Endothelial cell of hepatic sinusoid (primary cell): ENCODE data around the gene GPR135.

Experiments
- in situ Hi-C: cut with HindIII; loops from 2 replicates; pipeline ENCODE4 v1.10.0; 2017; ENCODE audit warnings: low sequenced_read_pairs

GPR135 gene

DNA sequence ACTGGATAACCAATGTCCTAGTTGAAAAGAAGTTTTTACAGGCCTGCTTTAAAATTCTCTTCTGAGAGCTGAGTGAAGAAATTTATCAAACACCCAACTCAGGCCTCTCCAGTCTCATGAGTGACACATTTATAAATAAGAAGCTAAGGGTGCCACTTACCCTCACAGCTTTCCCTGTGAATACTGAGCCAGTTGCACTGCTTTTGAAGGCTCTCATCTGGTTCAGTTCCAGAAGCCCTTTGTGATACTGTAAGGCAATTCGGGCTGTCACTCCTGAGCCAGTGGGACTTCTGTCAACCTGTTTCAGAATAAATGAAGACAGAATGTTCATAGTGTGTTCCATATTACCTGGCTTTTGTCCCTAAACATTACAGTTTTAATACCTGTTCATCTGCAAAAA is 10.5 kb upstream of the GPR135 start:
- in situ Hi-C loops, result no loop called here

DNA sequence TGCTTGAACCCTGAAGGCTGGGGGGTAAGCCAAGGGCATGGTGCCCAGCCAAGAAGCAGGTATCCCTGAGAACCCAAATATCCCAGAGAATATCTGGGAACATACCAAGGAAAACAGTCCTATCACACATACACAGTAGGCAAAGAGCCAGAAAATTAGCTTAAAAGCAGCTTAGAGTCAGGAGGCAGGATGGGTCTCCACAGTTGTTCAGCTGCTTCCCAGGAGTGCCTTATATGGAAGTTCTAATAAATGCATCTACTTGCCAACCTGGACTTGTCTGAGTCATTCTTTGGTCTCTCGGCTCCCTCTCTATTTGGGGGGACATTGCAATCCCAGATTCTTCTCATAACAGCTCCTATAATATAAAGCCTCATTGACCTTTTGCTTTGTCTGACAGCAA is 9.0 kb upstream of the GPR135 start:
- in situ Hi-C loops, result no loop called here

DNA sequence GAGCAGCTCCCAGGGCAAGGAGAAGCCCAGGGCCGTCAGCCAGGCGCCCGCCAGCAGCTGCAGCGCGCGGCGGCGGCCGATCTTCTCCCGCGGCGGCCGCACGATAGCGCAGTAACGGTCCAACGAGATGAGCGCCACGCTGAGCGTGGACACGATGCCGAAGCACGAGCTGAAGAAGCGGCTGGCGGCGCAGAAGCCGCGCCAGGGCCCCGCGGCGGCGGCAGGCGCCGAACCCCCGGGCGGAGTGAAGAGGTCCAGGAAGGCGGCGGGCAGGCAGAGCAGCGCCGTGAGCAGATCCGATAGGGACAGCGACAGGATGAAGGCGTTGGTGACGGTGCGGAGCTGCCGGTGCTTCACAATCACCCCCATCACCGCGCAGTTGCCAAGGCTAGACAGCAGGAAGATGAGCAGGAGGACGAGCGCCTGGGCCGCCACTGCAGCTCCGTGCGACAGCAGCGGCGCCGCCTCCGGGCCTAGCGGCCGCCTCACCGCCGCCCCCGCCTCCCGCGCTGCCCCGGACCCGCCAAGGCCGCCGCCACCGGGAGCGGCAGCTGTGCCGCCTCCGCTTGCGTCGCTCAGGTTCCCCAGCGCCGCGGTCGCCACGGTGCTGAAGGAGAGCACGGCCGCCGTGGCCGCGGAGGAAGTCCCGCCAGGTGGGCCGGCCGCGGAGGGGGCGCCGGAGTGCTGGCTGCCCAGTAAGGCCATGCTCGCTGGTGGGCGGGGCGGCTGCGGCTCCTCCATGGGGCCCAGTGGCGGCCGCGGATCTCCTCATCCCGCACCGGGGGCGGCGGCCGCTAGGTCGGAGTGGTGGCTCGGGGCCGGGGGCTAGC is 479 bp downstream of the GPR135 start:
- in situ Hi-C loops, result no loop called here

DNA sequence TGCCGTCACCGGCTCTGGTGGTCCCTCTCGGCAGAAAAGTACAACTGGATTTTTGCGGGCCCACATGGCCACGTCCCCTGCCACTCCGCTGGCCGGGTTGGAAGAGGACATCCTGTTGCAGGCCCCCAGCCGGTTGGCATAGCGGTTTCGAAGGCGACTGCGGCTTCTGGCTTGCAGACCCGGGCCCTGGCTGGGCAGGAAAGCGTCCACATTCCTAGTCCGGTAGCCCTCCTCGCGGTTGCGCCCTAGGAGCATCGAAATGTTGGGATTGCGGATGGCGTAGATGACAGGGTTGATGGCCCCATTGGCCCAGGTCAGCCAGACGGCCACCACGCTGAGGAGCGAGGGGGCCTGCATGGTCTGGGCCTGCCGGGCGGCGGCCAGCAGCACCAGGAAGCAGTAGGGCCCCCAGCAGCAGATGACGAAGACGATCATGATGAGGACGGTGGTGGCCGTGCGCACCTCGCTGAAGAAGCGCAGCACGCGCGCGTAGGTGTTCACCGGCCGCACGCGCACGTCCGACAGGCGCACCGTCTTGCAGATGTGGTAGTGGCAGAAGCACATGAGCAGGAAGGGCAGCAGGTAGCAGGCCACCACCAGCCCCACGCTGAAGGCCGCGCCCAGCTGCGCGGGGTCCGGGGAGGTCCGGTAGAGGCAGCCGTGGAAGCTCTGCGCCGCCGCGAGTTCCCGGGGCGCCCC is 1.2 kb downstream of the GPR135 start:
- in situ Hi-C loops, result no loop called here

DNA sequence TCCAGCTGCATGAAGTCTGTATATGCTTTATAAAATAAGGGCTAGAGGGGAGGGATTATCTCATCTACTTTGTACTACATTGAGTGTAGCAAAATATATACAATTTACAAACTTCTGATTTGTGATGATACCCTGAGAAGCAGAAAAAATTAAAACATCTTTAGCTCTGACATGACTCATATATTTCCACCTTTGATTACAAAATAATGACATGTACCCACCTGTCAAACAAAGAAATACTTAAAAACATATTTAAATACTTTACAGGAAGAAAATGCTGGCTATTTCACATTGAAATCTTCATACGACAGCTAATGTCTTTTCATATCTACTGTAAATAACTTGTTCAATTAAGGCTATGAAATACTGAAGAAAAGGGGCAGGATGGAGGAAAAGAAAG is 3.3 kb downstream of the GPR135 start:
- in situ Hi-C loops, result no loop called here

DNA sequence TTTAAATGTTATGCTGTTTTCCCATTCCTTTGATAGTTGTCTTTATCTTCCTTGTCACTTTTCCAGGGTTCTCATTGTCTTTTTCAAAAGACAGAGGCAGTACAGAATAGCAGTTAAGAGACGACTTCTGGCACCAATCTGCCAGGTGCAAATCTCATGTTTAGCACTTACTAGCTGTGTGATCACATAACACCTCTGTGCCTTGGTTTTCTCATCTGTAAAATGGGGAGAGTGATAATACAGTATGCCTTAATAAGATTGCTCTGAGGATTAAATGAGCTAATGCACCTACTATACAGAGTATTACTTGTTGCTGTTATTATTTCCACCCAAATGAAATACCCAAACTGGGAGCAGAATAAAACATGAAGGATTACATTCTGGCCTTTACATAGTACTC is 4.8 kb downstream of the GPR135 start:
- in situ Hi-C loops, result no loop called here

DNA sequence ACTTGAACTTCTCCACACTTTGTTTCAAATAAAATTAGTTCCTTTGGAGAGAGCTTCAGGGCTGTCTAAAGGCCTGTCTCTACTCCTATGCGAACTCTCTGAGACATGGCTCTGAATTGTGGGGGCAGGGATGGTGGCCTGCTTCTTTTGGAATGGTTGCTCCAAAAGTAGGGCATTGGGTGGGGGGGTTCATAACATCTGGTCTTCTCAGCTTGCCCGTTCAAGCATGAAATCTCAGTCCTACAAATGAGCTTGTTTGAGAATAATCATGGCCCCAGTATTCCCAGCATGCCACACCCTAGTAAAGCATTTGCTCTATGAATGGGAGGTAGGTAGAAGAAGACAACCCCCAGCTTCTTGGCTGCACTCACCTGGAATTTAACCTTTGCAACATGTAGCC is 6.7 kb downstream of the GPR135 start:
- in situ Hi-C loops, result no loop called here

DNA sequence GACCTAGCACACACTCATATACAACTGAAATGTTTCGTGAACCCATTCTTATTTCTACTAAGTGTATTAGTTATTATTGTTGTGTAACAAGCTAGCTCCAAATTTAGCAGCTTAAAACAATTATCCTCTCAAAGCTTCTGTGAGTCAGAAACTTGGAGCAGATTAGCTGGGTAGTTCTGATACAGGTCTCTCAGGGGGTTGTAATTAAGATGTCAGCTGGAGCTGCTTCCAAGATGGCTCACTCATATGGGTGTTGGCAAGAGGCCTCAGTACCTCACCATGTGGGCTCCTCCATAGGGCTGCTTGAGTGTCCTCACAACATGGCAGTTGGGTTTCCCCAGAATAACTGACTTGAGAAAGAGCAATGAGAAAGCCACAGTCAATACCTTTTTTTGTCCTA is 9.8 kb downstream of the GPR135 start:
- in situ Hi-C loops, result no loop called here

DNA sequence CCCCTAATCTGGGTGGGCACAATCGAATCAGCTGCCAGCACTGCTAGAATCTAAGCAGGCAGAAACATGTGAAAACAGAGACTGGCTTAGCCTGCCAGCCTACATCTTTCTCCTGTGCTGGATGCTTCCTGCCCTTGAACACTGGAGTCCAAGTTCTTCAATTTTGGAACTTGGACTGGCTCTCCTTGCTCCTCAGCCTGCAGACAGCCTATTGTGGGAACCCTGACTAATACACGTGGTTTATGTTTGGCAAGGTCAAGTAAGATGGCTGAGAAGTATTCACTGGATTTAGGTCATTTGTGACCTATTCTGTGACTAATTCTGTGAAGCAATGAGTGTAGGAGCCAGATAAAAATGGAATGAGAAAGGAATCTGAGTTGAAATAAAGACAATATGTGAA is 11.0 kb downstream of the GPR135 start:
- in situ Hi-C loops, result no loop called here

DNA sequence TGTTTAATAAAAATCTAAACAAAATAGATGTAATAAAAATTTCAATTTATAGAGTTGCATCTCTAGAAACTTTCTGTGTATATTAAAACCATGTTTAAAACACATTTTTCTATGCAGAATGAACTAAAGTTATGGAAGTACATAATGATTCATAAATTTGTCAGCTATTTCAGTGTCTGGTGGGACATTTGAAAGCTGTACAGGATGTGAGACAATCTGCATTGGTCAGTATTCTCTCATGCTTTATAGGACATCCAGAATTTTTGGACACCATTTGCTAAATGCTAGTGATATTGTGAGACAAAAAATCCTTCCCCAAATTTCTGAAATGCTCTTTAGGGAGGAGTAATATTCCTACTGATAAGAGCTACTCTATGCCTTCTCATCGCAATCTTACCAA is 13.3 kb downstream of the GPR135 start:
- in situ Hi-C loops, result no loop called here

DNA sequence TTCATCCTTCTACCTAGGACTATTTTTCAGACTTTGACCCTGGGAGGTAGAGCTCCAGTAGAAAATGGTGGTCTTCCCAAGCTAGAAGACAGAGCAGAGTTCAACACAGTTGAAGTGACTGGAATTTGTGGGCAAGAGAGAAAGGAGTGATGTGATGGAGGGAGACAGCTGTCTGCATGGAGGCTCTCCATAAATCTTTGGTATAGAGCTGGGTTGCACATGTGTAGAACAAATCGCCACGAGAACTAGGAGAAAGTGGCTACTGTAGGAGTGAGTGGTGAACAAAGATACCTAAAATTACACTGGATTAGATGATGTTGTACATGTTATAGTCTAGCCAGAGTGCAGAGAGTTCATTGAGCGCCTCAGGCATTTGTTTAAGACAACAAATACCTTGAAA is 14.5 kb downstream of the GPR135 start:
- in situ Hi-C loops, result no loop called here

DNA sequence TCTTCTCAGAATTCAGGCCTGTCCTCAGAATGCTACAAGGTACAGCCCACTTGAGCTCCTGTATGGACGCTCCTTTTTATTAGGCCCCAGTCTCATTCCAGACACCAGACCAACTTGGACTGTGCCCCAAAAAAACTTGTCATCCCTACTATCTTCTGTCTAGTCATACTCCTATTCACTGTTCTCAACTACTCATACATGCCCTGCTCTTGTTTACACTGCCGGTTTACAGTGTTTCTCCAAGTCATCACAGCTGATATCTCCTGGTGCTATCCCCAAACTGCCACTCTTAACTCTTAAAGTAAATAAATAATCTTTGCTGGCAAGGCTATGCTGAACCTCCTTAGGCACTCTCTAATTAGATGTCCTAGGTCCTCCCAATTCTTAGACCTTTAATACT is 16.5 kb downstream of the GPR135 start:
- in situ Hi-C loops, result loop anchor here (10.0 kb wide), 1 partner anchor 414 kb away; no protein-coding TSS in a partner anchor

DNA sequence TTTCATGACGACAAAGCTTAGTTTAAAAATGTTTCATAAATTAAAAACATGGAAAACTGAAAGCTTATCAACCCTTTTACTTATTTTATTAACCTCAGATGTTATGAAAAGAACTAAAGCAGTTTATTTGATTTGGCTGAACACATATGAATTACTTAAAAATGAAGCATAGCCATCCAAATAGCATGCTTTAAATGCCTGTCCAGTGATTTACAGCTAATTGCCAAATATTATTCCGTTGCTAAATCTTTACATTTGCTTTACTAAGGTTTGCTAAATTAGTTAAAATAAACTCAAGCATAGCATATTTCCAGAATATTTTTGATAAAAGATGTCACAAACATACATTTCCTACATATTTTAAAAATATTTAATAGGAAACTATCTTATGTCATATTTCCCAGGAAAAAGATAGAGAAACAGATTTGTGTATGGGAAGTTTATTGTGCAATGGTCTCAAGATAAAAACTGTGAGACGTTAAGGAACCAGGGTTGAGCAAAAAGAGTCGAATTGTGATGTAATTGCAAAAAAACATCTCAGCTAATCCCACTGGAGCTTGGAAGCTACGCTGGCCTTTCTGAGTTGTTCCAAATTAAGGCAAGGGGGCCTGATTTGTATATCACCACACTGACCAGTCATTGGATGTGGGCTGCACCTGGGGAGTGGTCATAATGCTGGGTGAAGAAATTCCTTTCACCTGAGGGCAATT is 25.8 kb downstream of the GPR135 start:
- in situ Hi-C loops, result loop anchor here (10.0 kb wide), 1 partner anchor 315 kb away; no protein-coding TSS in a partner anchor

DNA sequence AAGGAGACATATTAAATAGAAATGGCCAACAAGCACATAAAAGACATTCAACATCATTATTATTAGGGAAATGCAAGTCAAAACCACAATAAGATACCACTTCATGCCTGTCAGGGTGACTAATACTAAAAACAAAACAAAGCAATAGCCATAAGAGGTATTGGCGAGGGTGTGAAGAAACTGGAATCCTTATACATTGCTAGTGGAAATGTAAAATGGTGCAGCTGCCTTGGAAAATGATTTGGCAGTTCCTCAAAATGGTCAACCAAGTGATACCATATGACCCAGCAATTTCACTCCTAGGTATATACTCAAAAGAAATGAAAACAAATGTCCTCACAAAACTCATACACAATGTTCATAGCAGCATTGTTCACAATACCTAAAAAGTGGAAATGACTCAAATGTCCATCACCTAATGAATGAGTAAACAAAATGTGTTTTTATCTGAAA is 27.0 kb downstream of the GPR135 start:
- in situ Hi-C loops, result loop anchor here (10.0 kb wide), 1 partner anchor 313 kb away; no protein-coding TSS in a partner anchor

DNA sequence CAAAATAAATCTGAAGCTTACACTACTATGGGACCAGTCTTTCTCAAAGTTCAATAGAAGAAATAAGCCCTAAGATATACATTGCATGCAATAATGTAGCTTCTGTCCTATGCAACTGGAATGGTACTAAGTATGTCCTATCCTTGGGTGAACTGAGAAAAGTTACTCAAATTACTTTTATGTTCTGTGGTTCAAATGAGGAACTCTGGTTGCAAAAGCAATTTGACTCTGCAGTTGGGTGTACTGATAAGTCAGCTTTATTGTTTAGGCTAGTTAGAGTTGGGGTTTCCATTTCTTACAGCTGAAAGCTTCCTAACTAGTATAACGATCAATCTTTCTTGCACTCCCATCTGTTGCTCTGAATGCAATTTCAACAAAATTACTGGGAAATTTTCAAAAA is 29.2 kb downstream of the GPR135 start:
- in situ Hi-C loops, result loop anchor here (10.0 kb wide), 1 partner anchor 311 kb away; no protein-coding TSS in a partner anchor

DNA sequence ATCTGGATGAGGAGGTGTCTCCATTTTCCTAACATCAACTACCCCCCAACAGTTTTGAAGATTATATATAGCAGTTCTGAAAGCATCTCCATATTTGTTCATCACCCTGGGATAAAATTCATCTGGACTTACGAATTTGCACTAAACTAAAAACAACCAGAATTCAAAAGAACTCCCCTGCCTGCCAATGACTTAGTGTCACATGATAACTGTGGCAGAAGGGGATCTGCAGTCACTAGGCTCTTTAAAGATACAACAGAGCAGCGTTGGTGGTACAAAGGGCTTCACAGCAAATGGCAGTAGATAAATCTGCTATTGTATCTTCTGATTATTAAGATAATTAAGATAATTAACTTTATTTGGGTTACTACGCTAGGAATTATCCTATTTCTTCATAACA is 30.1 kb downstream of the GPR135 start:
- in situ Hi-C loops, result loop anchor here (10.0 kb wide), 1 partner anchor 310 kb away; no protein-coding TSS in a partner anchor

DNA sequence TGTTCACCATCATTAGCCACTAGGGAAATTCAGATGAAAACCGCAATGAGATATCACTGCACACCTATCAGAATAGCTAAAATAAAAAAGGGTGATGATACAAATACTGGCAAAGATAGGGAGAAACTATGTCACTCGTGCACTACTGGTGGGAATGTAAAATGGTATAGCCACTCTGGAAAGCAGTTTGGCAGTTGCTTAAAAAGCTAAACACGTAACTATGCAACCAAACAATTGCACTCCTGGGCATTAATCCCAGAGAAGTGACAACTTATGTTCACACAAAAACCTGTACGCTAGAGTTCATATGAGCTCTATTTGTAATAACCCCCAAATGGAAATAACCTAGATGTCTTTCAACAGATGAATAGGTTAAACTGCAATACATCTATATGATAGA is 35.4 kb downstream of the GPR135 start:
- in situ Hi-C loops, result loop anchor here (10.0 kb wide), 1 partner anchor 305 kb away; no protein-coding TSS in a partner anchor

DNA sequence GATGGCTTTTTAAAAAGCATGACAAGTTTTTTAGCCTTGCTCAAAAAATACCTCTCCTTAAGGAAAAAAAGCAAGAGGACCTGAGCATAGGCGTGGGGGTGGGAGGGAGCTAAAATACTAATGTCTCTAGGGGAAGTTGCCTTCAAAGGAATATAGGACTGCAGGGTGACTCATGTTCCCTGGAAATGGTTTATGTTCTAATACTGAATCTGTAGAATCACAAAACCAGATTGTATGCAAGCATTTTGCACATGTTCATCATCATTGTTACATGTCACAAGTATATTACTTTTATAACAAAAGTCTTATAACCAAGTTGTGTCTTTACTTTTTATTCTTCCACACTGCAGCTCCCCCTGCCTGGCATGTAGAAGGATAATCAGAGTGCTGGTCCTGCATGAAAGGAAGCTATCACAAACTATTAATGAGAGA is 36.6 kb downstream of the GPR135 start:
- in situ Hi-C loops, result no loop called here

DNA sequence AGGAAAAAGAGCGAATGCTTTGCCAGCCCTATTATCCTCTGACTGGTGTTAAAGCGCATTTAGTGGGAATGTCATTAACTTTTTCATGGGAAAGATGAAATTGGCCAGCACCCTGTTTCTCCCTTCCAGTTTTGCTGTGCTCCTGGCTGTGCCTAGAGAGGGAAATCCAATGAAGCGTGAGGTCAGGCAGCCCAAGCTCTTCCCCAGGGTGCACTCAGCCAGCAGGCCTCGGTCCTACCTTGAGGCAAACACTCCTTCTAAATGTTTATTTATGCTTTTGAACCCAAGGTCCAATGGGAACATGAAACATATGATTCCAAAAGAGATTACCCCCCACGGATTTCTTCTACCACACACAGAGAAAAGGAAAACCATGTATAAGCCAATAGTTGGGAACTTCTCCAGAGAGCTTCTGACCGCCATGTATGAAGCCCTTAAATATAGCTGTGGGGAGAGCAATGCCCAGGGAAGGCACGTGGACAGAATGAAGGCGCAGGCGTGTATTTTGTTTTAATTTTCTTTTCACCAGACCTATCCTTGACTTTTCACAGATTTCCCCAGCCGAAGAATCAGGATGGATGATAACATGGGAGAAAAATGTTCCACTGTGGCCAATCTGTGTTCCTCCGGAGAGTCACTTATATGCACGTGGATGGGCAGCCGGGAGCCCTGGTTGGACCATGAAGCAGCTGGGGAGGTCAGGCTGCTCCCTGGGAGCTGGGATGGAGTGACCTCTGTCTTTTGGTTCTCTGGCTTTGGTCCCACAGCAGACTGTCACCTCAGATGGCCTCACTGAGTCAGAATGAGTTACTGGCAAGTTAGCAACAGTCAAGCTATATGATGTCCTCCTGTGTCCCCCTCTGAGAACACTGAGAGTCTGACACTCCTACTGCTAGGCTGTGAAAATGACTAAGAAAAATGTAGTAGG is 37.3 kb downstream of the GPR135 start:
- in situ Hi-C loops, result no loop called here

DNA sequence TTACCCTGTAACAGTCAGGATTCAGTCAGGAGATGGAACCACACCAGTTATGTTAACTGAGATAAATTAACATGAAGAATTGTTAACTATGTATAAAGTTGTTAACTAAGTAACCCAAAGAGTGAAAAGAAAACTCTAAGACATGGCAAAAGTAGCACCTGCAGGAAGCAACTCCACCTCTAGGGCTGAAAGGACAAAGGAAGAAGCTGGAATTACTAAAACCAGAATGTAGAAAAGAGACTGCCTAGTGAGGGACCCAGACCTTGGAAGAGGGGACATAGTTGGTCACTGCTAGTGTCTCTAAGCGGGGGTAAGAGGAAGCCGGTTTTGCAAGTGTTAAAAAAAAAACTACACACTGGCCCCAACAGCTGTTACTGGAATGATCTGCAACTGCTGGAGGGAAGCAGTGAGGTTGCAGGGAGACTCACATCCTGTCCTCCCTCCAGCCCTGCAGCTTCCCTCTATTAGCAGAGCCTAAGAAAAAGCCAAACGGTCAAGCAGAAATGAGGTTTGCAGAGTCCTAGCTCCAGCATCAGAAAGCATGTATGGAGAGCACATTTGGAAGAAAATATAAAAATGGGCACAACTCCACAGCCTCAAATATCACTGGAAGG is 39.8 kb downstream of the GPR135 start:
- in situ Hi-C loops, result no loop called here
